Inflammatory macrophage treated with lipopolysaccharide for 1 hour (primary cell): ENCODE measurements around the gene PCDH9.
"Not testable (repeated sequence)": the region's sequence is repeated elsewhere in the genome, so short reads cannot be mapped to it uniquely, and the experiment has no call there.

Experiments
- DNase-seq, 2 donors: peaks; one replicate each; pipeline ENCODE4 v3.0.0-alpha.2; 2020 to 2022

PCDH9 gene

DNA sequence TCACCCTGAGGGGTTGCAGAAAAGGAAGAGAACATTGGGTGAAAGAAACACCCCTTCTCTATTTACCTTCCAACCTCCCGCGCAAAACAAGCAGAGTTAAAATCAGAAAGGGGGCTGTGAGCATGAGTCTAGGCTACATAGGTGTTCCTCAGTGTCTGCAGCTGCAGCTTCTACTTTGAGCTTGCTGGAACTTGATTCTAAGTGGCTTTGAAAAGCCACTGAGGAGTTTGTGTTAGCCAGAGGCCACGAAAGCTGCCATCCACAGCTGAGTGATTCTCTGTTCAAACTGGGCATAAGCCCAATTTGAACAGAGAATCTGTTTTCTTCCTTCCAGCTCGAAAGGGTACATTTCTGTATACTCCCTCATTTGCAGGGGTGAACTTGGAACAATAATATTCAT, 343.9 kb downstream of the PCDH9 start:
- no peak for DNase-seq

DNA sequence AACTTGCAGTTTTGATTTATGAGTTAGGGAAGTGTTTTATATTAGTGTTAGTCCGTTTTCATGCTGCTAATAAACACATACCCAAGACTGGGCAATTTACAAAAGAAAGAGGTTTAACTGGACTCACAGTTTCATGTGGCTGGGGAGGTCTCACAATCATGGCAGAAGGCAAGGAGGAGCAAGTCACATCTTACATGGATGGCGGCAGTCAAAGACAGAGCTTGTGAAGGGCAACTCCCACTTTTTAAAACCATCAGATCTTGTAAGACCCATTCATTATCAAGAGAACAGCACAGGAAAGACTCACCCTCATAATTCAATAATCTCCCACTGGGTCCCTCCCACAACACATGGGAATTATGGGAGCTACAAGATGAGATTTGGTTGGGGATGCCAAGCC, 349.0 kb downstream of the PCDH9 start:
- not testable (repeated sequence) for DNase-seq

DNA sequence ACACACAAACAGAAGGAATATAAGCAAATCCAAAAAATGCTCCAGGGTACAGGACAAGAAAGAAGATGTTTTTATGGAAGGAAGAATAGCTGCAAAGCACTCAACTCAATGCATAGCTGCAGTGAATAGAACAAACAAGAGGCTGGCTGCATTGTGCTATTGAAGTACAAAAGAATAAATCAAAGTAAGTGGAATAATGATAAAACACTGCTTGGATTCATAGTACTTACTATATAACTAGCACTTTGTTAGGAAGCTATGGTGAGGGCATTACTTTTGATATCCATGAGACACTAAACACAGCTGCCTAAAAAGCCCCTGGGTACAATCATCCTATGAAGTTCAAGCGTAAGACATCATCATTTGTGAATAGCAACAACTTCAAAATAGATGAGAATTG, 350.1 kb downstream of the PCDH9 start:
- DNase-seq: no peak

DNA sequence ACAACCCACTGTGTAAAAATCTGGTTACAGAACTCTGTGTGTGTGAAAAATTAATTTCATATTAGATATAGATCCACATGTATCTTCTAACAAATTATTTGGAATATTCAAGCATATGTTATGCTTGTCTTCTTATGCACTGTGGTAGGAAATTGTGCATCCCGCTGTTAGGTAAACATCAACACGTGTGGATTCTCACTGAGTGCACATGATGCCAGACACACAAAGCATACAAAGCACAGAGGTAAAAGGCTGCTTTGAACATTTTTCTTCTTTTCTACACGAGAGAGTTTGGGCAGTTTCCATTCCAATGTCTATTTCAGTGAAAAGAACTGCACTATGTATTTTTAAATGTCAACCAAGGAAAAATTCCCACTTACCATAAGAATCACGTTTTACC, 354.9 kb downstream of the PCDH9 start:
- DNase-seq: no peak

DNA sequence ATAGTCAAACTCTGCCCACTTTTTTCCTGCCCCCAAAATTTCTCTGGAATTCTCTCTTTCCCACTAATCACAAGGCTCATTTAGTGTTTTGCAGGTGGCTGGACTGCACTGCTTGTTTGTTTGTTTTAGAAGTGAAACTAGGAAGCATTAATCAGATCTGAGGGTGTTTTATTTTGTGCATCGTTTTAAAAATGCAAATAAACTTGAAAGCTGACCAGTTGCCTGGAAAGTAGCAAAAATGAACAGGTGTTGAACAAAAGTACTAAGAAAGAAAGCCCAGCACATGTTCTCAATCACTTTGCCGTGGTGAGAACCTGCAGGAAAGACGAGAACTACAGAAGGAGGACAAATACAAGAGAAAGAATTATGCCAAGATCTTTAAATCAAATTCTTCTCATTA, 365.5 kb downstream of the PCDH9 start:
- no peak for DNase-seq

DNA sequence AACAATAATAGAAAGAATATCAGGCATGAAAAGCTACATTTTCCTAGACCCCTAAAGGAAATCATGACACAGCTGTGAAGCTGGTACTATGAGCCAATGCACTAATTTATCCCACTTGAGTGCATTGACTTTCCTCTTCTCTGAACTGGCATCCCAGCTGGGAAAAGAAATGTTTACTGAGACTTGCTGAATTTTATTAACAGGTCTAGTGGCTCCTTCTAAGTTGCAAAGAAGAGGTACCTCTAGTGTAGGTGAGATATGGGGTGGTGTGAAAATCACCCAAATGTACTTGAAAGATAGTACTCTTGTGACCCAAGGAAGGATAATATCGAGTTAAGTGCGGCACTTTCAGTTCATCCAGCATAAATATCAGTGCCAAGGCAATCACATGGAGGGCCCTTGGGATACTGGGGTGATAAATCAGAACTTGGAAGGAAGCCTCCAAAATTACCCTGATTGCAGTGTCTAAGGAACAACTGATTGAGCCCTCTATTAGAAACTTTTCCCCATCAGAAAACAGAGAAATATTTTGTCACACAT, 369.2 kb downstream of the PCDH9 start:
- no peak for DNase-seq

DNA sequence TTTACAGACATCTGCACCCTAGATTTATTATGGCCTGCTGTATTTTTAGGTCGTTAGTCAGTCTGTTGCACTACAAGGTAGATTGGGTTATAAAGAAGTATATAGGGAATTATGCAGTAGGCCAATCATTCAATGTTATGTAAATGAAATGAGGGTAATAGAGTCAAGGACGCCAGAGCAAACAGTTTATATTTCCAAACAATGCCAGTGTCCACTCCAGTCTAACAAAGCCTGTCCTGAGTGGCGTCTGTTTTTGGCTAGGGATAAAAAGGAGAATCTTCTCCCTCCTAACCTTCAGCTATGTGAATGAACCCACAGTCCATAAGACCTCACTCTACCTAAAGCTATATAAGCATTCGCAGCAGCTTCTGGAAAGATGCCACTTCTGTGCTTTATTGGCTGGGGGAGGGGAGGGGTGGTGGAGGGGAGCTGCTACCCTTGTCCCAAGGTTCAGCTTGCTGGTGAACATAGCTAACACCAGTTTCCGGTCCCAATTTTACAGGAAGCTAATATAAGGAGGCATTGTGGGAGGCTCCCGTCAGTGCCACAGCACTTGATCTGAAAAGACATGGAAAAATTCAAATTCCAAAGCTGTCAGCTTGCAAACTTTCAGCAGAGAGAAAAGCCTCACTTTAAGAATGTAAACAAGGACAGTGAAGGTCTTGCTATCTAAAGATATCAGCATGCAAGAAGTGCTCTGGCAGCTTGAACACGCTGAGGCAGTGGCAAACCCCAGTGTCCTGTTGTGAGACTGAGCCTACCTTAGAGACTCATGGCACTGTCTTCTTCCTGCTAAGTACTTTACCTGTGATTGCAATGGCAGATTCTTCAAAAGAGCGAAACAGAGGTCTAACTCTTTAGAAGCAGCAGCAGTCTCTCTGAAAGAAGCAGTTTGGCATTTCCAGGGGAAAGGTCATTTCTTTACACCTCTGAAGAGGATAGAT, 369.9 kb downstream of the PCDH9 start:
- DNase-seq: no peak

DNA sequence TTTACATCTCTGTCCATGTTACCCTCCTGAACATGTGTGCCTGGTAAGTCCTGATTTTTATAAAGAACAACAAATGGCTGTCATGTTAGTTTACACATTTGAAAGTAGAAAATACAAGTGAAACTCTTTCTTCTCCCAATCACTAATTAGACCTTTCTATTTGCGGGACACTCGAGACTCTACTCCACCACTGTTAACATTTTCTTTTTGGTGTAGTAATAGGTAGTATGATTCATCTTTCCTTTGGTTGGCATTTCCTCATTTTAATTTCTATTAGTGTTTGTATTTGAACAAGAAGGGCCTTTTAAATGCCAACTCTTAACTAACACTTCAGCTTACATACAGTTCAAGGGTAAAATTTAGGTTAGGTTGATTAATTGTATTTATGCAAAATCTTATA, 371.1 kb downstream of the PCDH9 start:
- DNase-seq: peak; percentile 1 to 3

DNA sequence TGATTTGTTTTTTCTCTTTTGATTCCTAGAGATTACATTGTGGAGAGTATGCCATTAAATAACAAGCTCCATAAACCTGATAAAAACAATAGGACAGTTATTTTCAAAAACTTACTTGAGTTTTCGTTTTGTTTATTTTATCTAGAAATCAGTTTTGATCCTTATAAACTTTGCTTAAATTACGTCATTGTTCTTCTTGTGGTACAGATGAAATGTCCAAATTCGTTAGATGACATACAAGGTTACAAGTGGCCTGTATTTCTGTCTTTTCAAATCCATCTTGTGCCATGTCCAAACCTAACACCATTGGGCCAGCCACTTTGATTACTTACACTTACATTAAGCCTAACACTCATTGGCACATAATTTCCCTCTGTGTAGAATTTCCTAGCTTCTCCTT, 372.0 kb downstream of the PCDH9 start:
- DNase-seq: no peak

DNA sequence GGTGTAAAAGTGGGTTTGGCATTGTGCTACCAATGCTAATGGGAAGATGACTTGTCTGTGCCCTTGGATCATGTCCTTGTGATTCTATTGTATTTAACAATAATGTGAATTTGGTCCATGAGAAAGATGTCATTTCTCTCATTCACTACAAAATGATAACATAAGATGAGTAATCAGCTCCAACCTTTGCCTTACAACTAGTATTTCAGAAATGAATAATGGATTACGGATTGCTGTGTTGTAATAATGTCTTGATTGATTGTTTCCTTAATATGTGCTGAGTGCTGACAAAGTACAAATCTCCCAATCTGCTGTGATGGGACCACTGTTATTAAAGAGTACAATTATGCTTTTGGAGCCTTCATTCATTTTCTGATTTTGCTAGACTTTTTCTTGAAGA, 375.0 kb downstream of the PCDH9 start:
- no peak for DNase-seq

DNA sequence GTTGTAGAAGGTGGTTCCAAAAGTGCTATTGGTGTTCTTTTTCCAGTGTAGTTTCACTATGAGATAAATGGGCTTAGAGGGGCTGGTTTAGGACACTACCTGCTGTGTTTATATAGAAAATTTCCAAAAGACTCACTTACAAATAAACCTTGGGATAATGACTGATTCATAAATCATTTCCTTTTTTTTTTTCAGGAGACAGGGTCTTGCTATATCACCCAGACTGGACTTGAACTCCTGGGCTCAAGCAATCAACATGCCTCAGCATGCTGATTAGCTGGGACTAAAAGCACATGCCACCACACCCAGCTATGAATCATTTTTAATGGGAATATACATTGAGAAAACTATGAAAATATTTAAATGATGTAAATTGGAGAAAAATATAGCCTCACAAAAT, 376.6 kb downstream of the PCDH9 start:
- no peak for DNase-seq

DNA sequence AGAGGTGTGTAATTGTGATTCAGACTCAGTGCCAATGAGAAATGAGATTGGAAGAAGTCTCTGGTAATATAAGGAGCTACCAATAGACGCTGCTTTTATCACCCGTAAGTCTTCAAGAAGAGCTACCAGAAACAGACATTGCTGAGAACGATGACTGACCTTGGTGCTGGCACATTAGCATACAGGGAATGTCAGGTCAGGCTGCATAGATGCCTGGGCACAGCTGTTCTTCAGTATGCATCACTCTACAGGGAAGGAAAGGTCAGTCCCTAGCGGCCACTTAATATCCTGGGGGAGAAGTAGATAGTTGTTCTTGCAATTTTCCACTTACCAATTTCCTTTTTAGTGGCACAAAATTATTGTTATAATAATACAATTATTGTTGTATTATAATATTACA, 380.4 kb downstream of the PCDH9 start:
- DNase-seq: no peak

DNA sequence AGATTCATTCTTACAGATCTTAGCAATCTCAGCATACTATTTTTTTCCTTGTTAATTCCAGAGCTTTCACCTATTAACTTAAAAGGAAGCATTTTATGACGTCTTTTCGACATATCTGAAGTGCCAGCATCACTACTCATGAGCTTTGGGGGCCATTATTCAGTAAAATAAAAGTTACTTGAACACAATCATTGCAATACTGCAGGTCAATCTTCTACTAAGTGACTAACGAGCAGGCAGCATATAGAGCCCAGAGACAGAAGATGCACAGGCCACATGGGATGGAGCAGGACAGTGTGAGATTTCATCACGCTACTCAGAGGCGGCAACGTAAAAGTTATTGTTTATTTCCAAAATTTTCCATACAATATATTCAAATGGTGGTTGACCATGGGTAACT, 382.6 kb downstream of the PCDH9 start:
- DNase-seq: no peak

DNA sequence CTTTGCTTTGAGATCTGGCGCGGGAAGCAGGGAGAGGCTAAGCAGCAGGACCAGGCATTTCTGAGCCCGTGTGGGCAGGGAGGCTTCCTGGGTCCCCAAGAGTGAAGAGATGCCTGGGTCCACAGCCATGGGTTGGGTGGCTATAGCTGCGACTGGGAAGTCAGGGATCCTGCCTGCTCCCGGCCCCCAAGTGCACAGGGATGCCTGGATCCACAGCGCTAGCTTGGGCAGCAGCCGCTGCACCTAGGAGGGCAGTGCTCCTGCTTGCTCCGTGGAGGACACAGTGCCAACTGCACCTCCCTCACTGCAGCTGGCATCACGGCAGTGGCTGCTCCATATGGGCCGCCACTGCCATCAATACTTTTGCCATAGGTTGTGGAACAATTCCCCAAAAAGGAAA, 384.7 kb downstream of the PCDH9 start:
- DNase-seq: no peak

DNA sequence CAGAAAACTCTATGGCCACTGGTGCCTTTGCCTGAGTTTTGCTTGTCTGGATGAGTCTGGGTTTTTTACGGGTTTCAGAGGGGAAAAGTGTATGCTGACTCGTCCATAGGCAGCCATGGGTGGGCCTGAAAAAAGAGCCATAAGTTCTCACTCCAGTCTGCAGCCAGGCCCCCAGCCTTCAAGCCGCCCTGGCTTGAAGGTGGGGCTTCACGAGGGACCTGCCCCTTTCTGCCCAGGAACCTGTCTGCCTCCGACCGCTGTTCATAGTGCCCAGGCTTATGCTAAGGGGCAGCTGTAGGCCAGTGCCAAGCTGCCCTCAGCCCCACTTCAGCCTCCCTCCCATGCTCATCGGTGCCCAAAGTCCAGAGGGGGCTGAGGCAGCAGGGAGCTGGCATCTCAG, 385.2 kb downstream of the PCDH9 start:
- DNase-seq: no peak

DNA sequence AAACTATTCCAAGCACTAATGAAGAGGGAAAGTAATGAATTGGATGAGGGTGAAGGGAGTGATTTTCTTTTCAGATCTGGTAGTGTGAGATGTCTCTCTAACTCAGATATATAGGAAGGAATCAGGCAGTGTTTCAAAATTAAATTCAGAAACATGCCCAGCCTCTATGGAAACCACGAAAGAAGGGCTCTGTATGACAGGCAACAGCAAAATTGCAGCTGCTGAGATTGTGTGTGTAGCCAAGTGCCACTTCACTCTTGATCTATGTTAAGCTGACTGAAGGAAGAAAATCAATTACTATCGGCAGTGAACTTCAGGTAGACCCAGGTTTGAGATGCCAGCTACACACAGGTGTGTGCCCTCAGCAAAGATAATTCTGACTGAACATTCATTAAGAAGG, 387.4 kb downstream of the PCDH9 start:
- DNase-seq: no peak

DNA sequence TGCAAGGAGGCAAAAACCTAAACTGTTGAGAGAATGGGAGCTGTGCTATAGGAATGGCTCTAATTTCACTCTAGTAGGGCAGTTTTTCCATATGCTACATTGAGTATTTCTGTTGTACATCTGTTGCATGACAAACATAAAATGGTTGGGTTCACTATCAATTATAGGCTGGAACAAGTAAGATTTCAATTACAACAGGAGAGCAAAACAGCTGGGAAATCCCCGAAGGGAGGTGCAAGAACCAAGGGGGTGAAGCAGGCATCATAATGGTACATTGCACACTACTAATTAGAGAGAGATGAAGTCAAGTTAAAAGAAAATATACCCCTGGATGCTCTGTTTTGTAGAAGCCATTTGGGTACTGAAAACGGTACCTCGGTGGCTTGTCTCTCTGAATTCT, 389.5 kb downstream of the PCDH9 start:
- DNase-seq: no peak

DNA sequence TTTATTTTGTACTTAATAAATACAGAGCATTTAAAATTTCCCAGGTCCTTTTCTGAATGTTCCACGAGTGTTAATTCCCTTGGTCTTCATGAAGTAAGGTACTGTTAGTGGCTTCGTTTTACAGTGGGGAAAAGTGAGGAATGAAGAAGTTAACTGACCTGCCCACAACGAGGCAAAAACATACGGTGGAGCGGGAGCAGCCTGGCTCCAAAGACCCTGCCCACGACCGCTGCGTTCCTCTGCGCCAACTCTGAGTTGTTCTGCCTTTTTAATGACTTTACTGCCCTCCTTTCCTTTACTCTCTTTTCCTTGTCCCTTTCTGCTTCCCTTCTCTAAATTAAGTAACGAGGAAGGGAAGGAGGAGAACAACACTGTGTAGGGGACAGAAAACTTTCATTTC, 392.9 kb downstream of the PCDH9 start:
- no peak for DNase-seq

DNA sequence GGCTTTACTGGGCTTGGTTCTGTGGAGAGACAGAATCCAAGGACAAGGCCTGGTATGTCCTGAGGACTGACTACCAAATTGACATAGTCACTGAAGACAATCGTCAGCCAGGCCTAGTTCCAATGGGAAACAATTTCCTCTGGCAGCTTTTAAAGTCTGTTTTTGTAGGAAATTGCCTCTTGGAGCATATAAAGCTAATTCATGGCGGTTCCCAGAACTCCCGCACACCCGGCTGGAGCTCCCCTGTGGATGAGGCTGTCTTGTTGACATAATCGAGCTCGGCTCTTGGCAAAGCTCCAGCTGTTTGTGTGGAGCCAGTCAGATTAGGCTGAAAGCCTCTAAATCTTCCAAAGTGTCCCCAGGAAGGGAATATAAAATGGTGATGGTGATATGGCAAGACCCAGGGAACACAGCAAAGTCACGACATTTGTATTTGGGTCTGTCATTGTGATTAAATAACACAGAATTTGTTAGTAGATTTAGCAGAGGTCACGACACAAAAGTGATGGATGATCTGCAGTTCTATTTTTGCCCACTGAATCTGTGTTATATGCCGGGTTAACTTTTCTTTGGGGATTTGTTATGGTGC, 395.0 kb downstream of the PCDH9 start:
- DNase-seq: no peak

DNA sequence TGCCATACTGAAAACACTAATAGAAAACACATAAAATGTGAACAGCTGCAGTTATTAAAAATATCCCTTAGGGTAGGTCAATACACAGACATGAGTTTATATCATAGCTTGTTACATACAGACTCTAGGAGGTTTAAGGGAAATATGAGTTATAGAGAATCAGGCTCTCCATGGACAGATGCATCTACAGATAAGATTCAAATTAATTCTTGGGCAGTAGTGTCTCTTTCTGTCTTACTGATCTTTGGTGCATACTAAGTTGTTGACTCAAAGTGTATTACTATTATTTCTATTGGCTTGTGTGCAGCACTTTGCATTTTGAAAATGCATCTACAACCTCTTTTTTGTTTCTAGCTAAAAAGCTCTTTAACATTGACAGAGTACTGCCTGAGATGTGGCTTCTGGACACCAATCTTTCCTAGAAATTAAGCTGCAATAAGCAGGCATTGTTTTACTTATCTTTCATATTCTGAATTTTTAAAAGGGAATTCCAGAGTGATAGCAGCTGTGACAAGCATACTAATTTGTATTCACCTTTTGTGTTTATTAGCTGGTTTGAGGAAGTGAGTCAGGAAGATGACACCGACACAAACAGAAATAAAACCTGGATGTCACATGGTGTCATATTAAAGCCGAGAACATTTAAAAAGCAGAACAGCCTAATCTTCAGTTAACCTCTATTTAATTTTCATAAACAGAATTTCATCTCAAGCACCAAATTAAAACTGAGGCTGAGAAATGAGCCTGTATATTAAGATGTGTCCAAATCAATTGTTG, 399.0 kb downstream of the PCDH9 start:
- DNase-seq: no peak

DNA sequence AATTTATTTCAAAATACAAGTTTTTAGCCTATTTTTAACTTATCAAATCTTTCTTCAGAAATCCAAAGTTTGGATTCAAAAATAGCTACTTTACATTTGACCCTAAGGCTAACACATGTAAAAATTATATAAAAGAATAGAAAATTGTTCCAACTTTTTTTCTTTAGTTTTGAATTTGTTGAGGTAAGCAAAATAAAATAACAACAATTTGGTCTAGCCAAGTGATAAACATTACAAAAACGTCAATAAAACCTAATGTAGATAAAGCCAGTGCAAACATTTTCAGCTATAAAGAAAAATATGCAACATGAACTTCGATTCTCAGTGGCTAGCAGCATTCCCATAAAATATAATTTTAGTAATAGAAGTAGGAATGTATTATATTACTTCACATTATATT, 400.3 kb downstream of the PCDH9 start:
- DNase-seq: no peak

DNA sequence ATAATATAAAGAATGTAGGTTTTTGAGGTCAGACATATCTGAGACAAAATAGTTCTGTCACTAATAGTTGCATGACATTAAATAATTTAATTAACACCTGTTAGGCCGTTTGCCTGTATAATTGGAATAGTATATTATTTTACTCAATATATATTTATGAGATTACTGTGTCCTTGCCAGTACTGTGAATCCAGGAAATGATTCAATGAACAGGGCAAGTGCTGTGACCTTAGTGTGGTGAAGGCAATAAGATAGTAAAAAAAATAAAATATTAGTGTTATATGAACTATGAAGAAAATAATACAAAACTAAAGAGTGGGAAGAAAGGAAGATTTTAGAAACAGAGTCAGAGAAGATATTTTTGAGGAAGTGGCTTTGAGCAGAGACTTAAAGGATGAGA, 403.7 kb downstream of the PCDH9 start:
- no peak for DNase-seq

DNA sequence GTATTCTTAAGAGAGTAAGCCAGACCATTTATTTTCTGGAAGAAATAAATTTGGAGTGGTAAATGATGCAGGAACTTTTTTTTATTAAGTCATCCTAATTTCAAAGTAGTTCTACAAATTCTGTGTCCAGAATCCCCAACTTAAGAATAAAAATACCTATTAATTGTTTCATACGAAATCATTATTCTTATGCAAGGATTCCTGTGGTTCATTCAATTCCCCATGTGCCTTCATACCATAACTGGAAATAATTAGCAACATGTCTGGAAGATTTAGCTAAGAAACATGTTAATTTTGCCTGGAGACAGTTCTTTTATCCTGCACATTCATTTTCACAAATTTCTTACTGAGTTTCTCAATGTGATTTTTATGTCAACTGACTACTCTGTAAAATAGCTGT, 408.6 kb downstream of the PCDH9 start:
- no peak for DNase-seq

DNA sequence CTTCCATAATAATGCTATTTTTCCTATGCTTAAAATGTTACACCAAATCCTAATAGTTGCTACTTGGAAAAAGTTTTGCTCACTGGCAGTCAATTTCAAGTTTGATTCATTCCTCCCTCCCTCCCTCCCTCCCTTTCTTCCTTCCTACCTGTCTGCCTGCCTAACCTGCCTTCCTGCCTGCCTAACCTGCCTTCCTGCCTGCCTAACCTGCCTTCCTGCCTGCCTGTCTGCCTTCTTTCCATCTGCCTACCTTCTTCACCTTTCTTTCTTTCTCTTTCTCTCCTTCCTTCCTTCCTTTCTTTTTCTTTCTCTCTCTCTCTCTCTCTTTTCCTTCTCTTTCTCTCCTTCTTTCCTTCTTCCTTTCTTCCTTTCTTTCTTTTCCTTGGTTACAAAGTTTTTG, 418.7 kb downstream of the PCDH9 start:
- no peak for DNase-seq
